Psoas muscle (tissue), 8 donors: ENCODE data around the gene ULK3. TPM values are rescaled to one million over a fixed set of nuclear protein-coding genes. Genes with fewer than 3 reads are reported as not detected.
A peak's percentile ranks its signal among the peaks of the same experiment; 100 is the strongest.
"Not testable (repeated sequence)": the region's sequence is repeated elsewhere in the genome, so short reads cannot be mapped to it uniquely, and the experiment has no call there.

ENCODE experiments used
- ATAC-seq, 4 donors: fragments of 200-7000 bp; cut with Tn5 transposase; one replicate each; pipeline ENCODE4 v1.9.1; 2020; ENCODE audit warnings: moderate library complexity in 3 of 4, mild to moderate bottlenecking in 2 of 4
- DNase-seq, 2 donors: peaks; one replicate each; pipeline ENCODE4 v3.0.0-alpha.2; 2020
- H3K27ac ChIP-seq: fragments of 200-600 bp; one replicate; pipeline ENCODE4 v1.8.0; 2022
- H3K27me3 ChIP-seq, 3 donors: fragments of 200-600 bp in 1 of 3; one replicate each; pipeline versions ENCODE4 v1.6.1 to v1.8.0; 2013 to 2022; ENCODE audit warnings: low read length in 2 of 3, mild to moderate bottlenecking in 2 of 3, moderate library complexity in 1 of 3; ENCODE audit not compliant: insufficient read depth in 3 of 3
- H3K36me3 ChIP-seq, 2 donors: fragments of 200-600 bp in 1 of 2; one replicate each; pipeline versions ENCODE4 v1.6.1 to v1.8.0; 2013 to 2022; ENCODE audit warnings: low read depth in 1 of 2, mild to moderate bottlenecking in 1 of 2, moderate library complexity in 1 of 2; ENCODE audit not compliant: insufficient read depth in 1 of 2
- H3K4me1 ChIP-seq: fragments of 200-600 bp; one replicate; pipeline ENCODE4 v1.8.0; 2022
- H3K4me3 ChIP-seq: fragments of 200-600 bp; one replicate; pipeline ENCODE4 v1.8.0; 2022; ENCODE audit warnings: mild to moderate bottlenecking
- H3K9me3 ChIP-seq: fragments of 200-600 bp; one replicate; pipeline ENCODE4 v1.8.0; 2022
- WGBS, 3 donors: extraction: QIAGEN DNeasy Blood & Tissue Kit; methylation state at CpG; one replicate each; pipeline versions ENCODE4 v1.1.6 to v1.1.7; 2013; 5-methylcytosine and 5-hydroxymethylcytosine counted together
- intact Hi-C, 2 donors: fragments of 100-400 bp; cut with DNase I; formaldehyde crosslinking; loops; one replicate each; pipeline versions ENCODE4 v1.11.0 to v1.14.2; 2022
- polyA plus RNA-seq, 3 donors: library from polyadenylated mRNA; stranded (reverse); fragments of 200-250 nt; gene quantifications; one replicate each; pipeline ENCODE4 v1.2.3, GENCODE V29; 2013
- total RNA-seq, 4 donors: library from RNA; stranded (reverse); fragmentation: NEBNext Ultra II Directional in 2 of 4; extraction: Animal tissue kit (Norgen Biotek cat#: 25700) in 2 of 4; gene quantifications; one replicate each; pipeline versions ENCODE4 v1.2.1 to v1.2.4, GENCODE V29; 2021 to 2023
- TF ChIP-seq, protein P1 (sequence below): fragments of 200-600 bp; IDR thresholded peaks from one replicate; pipeline ENCODE4 v1.8.0; 2022; ENCODE audit warnings: antibody characterized with exemption
- donor health status: healthy with polysubstance abuse.
- donor health status: DM: no; HTN: no; CAD: no; lungs with moderate emphysema.
- donor health status: Bipolar disorder and iron deficiency.
- donor health status: healthy.
- donor health status: DM: yes; HTN: yes; CAD: no.
- donor health status: DM: no; HTN: no; CAD: no.
- donor health status: DM: no; HTN: no; CAD: no.
- donor health status: DM: yes; HTN: yes; CAD: no.

Gene ULK3
- total and polyA plus RNA-seq, 7 donors, result 17.7 to 43.5 (median 33.2) TPM

DNA sequence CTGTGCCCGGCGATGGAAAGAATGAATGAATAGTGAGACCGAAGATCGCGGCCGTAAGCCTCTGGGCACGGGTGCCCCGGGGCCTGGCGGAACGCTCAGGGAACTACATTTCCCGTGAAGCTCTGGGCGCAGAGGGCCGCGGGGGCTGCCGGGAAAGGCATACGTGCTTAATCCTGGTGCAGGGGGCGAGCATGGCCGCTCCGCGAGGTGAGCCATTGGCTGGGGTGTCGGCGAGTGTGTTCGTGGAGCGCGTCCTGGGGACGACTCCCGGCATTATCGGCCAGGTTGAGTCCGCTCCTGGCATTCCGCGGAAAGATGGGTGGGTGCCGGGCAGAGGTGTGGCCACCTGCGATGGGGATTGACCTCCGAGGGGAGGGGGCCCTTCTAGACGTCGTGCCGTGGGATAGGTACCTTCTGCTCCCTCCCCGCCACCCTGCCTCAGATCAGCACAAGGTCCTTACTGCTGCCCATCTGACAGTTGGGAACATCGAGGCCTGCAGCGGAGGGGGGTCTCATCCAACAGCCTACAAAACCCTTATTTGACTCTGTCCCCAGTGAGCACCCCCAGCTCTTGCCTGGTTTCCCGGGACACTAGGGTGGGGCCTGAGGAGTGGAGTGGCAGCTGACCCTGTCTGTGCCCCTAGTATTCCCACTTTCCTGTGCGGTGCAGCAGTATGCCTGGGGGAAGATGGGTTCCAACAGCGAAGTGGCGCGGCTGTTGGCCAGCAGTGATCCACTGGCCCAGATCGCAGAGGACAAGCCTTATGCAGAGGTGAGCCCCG lies 47.1 kb upstream of the ULK3 start, which contains the start of gene MPI:
MPI (plus strand) TSS at position 160 of the 782 bp plus-strand sequence; CDS start at position 192, 32 bp downstream.
- Histone ChIP-seq H3K27ac (peak within 1 kb of the TSS; percentile 90), H3K4me1 (peaks cover 18% of the 10 kb centered on the region), H3K4me3 (peak within 1 kb of the TSS; percentile 95), H3K36me3 (peaks cover 0 to 31% of the 10 kb centered on the region in 2 donors), H3K27me3 (no peaks in the 10 kb centered on the region), H3K9me3 (no peaks in the 10 kb centered on the region)
- WGBS, 3 donors, result 1% methylated on average over 42 to 47 of the region's 47 CpGs
- ATAC-seq (peak; percentile 94 to 98 (median 95)), DNase-seq (peak; percentile 86 to 91)
- TF ChIP-seq, protein P1, sequence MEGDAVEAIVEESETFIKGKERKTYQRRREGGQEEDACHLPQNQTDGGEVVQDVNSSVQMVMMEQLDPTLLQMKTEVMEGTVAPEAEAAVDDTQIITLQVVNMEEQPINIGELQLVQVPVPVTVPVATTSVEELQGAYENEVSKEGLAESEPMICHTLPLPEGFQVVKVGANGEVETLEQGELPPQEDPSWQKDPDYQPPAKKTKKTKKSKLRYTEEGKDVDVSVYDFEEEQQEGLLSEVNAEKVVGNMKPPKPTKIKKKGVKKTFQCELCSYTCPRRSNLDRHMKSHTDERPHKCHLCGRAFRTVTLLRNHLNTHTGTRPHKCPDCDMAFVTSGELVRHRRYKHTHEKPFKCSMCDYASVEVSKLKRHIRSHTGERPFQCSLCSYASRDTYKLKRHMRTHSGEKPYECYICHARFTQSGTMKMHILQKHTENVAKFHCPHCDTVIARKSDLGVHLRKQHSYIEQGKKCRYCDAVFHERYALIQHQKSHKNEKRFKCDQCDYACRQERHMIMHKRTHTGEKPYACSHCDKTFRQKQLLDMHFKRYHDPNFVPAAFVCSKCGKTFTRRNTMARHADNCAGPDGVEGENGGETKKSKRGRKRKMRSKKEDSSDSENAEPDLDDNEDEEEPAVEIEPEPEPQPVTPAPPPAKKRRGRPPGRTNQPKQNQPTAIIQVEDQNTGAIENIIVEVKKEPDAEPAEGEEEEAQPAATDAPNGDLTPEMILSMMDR, result peak; percentile 6
- intact Hi-C loops, result no loop called here

DNA sequence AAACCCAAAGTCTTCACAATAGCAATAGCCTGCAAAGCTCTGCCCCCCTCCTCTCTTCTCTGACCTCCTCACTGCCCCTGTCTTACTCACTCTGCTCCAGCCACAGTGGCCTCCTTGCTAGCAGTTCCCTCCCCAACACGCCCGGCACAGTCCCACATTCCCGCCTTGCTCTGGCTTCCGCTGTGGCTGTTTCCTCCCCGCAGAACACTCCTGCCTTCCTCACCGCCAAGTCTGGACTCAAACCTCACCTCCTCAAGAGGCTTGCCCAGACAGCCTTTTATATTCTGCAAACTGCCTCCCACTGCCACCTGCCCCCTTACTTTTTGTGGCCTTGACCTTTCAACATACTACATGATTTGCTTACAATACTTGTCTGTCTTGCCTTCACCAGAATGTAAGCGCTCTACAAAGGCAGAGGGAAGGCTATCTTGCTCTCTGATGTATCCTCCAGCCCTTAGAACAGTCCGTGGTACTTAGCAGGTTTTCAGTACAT lies 46.5 kb upstream of the ULK3 start:
- DNase-seq (peak; percentile 47 to 67), ATAC-seq (peak; percentile 29 to 64 (median 44))
- Histone ChIP-seq H3K4me1 (peaks cover 18% of the 10 kb centered on the region), H3K27ac (peak overlapping the region; percentile 90), H3K27me3 (no peaks in the 10 kb centered on the region), H3K36me3 (peaks cover 0 to 26% of the 10 kb centered on the region in 2 donors), H3K4me3 (peak overlapping the region; percentile 95), H3K9me3 (no peaks in the 10 kb centered on the region)
- 12 to 29% (median 16%) methylated on average over 8 of the region's 8 CpGs for WGBS, 3 donors
- intact Hi-C loops, result no loop called here
- TF ChIP-seq, protein P1, result no peak

DNA sequence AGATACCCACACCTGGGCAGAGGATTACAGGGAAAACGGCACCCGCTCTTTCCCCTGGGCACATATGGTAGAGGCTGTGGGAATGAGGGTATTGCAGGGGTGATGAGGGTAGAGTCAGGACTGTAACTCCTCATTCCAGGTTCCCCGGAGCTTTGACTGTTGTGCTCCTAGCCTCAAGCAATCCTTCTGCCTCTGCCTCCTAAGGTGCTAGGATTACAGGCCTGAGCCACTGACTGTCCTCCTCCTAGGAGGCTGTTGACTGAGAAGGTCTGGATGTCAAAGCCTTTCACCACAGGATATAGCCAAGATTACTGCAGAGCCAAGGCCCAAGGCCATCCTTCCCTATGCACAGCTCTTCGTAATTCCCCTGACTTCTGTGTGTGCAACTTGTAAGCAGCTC lies 45.8 kb upstream of the ULK3 start:
- H3K27me3 ChIP-seq, result no peaks in the 10 kb centered on the region
- peak overlapping the region; percentile 90 for H3K27ac ChIP-seq
- ATAC-seq (no peak), DNase-seq (peak in 1 of 2 donors; percentile 13)
- WGBS, 3 donors, result 91 to 95% (median 95%) methylated on average over 4 of the region's 4 CpGs
- TF ChIP-seq, protein P1, result no peak
- intact Hi-C loops, result no loop called here
- peaks cover 0 to 22% of the 10 kb centered on the region in 2 donors for H3K36me3 ChIP-seq
- no peak overlapping the region for H3K4me3 ChIP-seq
- peaks cover 18% of the 10 kb centered on the region for H3K4me1 ChIP-seq
- H3K9me3 ChIP-seq, result no peaks in the 10 kb centered on the region

DNA sequence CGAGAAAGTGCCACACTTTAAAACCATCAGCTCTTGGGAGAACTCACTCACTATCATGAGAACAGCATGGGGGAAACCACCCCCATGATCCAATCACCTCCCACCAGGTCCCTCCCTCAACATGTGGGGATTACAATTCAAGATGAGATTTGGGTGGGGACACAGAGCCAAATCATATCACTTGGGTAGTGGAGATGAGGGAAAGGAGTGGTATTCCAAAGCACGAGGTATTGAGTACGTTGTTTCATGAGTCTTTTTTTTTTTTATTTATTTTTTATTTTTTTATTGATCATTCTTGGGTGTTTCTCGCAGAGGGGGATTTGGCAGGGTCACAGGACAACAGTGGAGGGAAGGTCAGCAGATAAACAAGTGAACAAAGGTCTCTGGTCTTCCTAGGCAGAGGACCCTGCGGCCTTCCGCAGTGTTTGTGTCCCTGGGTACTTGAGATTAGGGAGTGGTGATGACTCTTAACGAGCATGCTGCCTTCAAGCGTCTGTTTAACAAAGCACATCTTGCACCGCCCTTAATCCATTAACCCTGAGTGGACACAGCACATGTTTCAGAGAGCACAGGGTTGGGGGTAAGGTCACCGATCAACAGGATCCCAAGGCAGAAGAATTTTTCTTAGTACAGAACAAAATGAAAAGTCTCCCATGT lies 44.7 kb upstream of the ULK3 start:
- H3K4me1 ChIP-seq, result peaks cover 18% of the 10 kb centered on the region
- intact Hi-C loops, H3K4me3 ChIP-seq, DNase-seq, H3K27ac ChIP-seq, H3K9me3 ChIP-seq, ATAC-seq, H3K27me3 ChIP-seq: not testable (repeated sequence)
- WGBS, 3 donors, result 78 to 86% (median 80%) methylated on average over 6 to 9 of the region's 10 CpGs
- peaks cover 0 to 12% of the 10 kb centered on the region in 2 donors for H3K36me3 ChIP-seq

DNA sequence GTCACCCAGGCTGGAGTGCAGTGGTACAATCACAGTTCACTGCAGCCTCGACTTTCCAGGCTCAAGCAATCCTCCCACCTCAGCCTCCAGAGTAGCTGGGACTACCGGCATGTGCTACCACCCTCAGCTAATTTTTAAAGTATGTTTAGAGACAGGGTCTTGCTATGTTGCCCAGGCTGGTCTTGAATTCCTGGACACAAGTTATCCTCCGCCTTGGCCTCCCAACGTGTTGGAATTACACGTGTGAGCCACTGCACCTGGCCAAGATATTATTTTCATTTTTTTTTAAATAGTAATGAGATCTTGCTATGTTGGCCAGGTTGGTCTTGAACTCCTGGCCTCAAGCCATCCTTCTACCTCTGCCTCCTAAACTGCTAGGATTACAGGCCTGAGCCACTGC lies 42.5 kb upstream of the ULK3 start:
- DNase-seq (peak in 1 of 2 donors; percentile 11), ATAC-seq (no peak)
- intact Hi-C loops, result no loop called here
- Histone ChIP-seq H3K9me3 (peaks cover 2% of the 10 kb centered on the region), H3K27me3 (no peaks in the 10 kb centered on the region), H3K27ac (no peak overlapping the region), H3K4me3 (no peak overlapping the region), H3K36me3 (no peaks in the 10 kb centered on the region), H3K4me1 (peaks cover 11% of the 10 kb centered on the region)
- TF ChIP-seq, protein P1, result no peak
- 69 to 80% (median 76%) methylated on average over 5 of the region's 5 CpGs for WGBS, 3 donors
